ENCODE results near the gene COPS4. TPM values are rescaled to one million over a fixed set of nuclear protein-coding genes. Genes with fewer than 3 reads are reported as not detected.
A peak's percentile ranks its signal among the peaks of the same experiment; 100 is the strongest.

The COPS4 gene
- total RNA-seq, 2 experiments from 2014 or later = 29.3 to 30.3 TPM

- no peak for DNase-seq
- POLR2A ChIA-PET = interaction anchor here (0.9 to 1.0 kb wide), 2 partner anchors 17 to 97 kb away, joined by 3 to 5 read pairs; no protein-coding TSS in a partner anchor
- Mint-ChIP-seq H3K27me3 (no peaks in the 10 kb centered on the region), H3K27ac (no peak overlapping the region), H3K36me3 (peaks cover 16% of the 10 kb centered on the region), H3K9me3 (peaks cover 3% of the 10 kb centered on the region), H3K4me3 (no peak overlapping the region), H3K4me1 (peaks cover 27% of the 10 kb centered on the region)
- no peak for ATAC-seq (ENCODE audit: low read depth)
These were observed 86.3 kb downstream of the COPS4 start for GRCh38 chr4:83121246-83121645.

- ATAC-seq (ENCODE audit: low read depth) (no peak), DNase-seq (no peak)
- Mint-ChIP-seq H3K36me3 (peaks cover 14% of the 10 kb centered on the region), H3K9me3 (peaks cover 8% of the 10 kb centered on the region), H3K4me1 (peaks cover 30% of the 10 kb centered on the region), H3K4me3 (peak overlapping the region; percentile 3), H3K27ac (no peak overlapping the region), H3K27me3 (no peaks in the 10 kb centered on the region)
- POLR2A ChIA-PET = interaction anchor here (1.0 to 2.6 kb wide), 2 partner anchors 9 to 11 kb away, joined by 4 to 12 read pairs; no protein-coding TSS in a partner anchor
These were observed 89.3 kb downstream of the COPS4 start for GRCh38 chr4:83124111-83124780.

Other genes starting within 250 kb of the COPS4 start
- gene SCD5, start 236.4 kb upstream of the COPS4 start, total RNA-seq = 1 to 10 TPM; 6.2 to 6.9 TPM
- gene SEC31A, start 144.0 kb upstream of the COPS4 start, total RNA-seq = 100 to 1,000 TPM; 118 to 122 TPM
- gene THAP9, start 134.4 kb upstream of the COPS4 start, total RNA-seq = 1 to 10 TPM; 4.0 to 4.7 TPM
- 10 to 100 TPM; 34.3 to 34.9 TPM for gene LIN54, start 24.4 kb upstream of the COPS4 start, total RNA-seq
- gene PLAC8, start 79.5 kb downstream of the COPS4 start, total RNA-seq = 100 to 1,000 TPM; 305 to 314 TPM
- 10 to 100 TPM; 13.1 to 15.5 TPM for gene COQ2, start 249.6 kb downstream of the COPS4 start, total RNA-seq

All from activated naive CD8-positive, alpha-beta T cell treated with anti-CD3 and anti-CD28 coated beads, Interleukin-2, amount 10 ng/mL, durations not matched to agents 7 days and 5 days (primary cell).